HAP-1 (cell line): Measurements from ENCODE around the gene ADAD2.
"Not testable (repeated sequence)": the region's sequence is repeated elsewhere in the genome, so short reads cannot be mapped to it uniquely, and the experiment has no call there.

Source experiments
- DNase-seq, 2 experiments: peaks; one replicate each; pipeline ENCODE4 v3.0.0-alpha.2; 2016 to 2020; ENCODE audit warnings: low spot score in 2 of 2
- H3K27me3 ChIP-seq: fragments of 250-450 bp; sonication (Bioruptor Pico); 2 replicates; pipeline ENCODE4 v1.5.1; 2020; ENCODE audit warnings: low read depth, mild to moderate bottlenecking, moderate library complexity
- H3K36me3 ChIP-seq: fragments of 250-450 bp; sonication (Bioruptor Pico); replicated peaks from 2 replicates; pipeline ENCODE4 v1.5.1; 2020; ENCODE audit warnings: mild to moderate bottlenecking
- H3K4me1 ChIP-seq: fragments of 250-450 bp; sonication (Bioruptor Pico); 2 replicates; pipeline ENCODE4 v1.5.1; 2020; ENCODE audit warnings: mild to moderate bottlenecking
- H3K4me3 ChIP-seq: fragments of 250-450 bp; sonication (Bioruptor Pico); 2 replicates; pipeline ENCODE4 v1.5.1; 2020; ENCODE audit warnings: mild to moderate bottlenecking, moderate library complexity
- H3K9me3 ChIP-seq: fragments of 250-450 bp; sonication (Bioruptor Pico); 2 replicates; pipeline ENCODE4 v1.5.1; 2020; ENCODE audit warnings: mild to moderate bottlenecking, moderate library complexity
- in situ Hi-C: fragments of 300-500 bp; cut with MboI; formaldehyde crosslinking; loops from 3 replicates; pipeline ENCODE4 v1.14.3; 2020; ENCODE audit warnings: low sequenced_read_pairs, inconsistent platforms, mixed read lengths

The ADAD2 gene

DNA sequence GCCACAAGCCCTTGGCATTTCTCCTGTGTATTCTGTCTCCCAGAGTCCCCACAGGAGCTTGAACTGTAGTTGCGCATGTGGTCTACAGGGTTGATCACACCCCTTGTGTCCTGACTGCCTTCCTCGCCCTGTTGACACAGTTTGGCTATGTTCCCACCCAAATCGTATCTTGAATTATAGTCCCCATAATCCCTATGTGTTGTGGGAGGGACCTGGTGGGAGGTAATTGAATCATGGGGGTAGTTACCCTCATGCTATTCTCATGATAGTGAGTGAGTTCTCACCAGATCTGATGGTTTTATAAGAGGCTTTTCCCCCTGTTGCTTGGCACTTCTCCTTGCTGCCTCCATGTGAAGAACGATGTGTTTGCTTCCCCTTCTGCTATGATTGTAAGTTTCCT is 21.2 kb downstream of the ADAD2 start:
- H3K4me3 ChIP-seq, result no peak overlapping the region
- H3K36me3 ChIP-seq, result no peaks in the 10 kb centered on the region
- in situ Hi-C loops, result no loop called here
- H3K27me3 ChIP-seq, result no peaks in the 10 kb centered on the region
- DNase-seq, result no peak
- H3K9me3 ChIP-seq, result no peaks in the 10 kb centered on the region
- H3K4me1 ChIP-seq, result no peaks in the 10 kb centered on the region

DNA sequence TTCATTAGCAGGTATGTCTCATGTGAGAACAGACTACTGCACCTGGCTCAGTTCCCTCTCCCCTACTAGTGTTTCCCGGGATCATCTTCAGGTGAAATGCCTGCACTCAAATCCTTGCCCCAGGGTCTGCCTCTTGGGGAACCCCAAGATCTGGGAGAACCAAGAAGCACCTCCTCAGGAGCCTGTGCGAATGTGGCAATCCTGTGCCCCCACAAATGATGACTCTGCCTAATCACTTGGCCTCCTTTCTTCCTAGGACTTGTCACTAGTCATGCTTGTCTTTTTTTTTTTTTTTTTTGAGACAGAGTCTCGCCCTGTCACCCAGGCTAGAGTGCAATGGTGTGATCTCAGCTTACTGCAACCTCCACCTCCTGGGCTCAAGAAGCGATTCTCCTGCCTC is 21.7 kb downstream of the ADAD2 start:
- Histone ChIP-seq H3K27me3 (no peaks in the 10 kb centered on the region), H3K4me3 (no peak overlapping the region), H3K9me3 (no peaks in the 10 kb centered on the region), H3K4me1 (no peaks in the 10 kb centered on the region), H3K36me3 (no peaks in the 10 kb centered on the region)
- DNase-seq, result no peak
- in situ Hi-C loops, result no loop called here

DNA sequence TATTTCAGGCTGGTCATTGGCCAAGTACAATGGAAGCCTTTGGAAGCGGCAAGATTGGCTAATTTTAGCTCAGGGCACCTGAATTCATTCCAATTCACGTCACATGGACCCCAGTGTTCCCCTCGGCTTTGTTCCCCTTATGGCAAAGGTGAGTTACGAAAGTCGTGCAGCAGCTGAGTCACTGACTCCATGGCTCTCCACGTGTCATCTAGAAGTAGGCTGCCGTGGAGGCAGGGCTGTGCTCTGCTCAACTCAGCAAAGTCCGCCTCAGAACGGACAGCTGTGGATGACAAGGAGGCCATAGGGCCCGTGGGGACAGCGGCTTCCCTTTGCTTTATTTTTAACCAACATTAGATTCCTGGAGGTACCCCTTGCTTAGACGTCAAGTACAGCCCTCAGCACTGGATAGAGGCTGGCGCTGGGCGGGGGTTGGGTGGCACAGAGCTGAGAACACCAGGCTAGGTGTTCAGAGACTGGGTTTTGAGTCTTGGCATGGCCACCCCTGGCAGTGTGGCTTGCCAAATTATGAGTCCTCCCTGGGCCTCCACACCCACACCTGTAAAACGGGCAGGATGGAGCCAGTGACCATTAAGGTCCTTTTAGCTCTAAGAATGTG is 23.6 kb downstream of the ADAD2 start:
- Histone ChIP-seq H3K4me3 (no peak overlapping the region), H3K36me3 (no peaks in the 10 kb centered on the region), H3K27me3 (no peaks in the 10 kb centered on the region), H3K4me1 (no peaks in the 10 kb centered on the region), H3K9me3 (no peaks in the 10 kb centered on the region)
- no peak for DNase-seq
- in situ Hi-C loops, result no loop called here

GRCh38 chr16:84215531-84215930 is 24.6 kb downstream of the ADAD2 start:
- no peak overlapping the region for H3K4me3 ChIP-seq
- no peaks in the 10 kb centered on the region for H3K9me3 ChIP-seq
- no peak for DNase-seq
- no peaks in the 10 kb centered on the region for H3K27me3 ChIP-seq
- in situ Hi-C loops, result no loop called here
- H3K4me1 ChIP-seq, result no peaks in the 10 kb centered on the region
- no peaks in the 10 kb centered on the region for H3K36me3 ChIP-seq

DNA sequence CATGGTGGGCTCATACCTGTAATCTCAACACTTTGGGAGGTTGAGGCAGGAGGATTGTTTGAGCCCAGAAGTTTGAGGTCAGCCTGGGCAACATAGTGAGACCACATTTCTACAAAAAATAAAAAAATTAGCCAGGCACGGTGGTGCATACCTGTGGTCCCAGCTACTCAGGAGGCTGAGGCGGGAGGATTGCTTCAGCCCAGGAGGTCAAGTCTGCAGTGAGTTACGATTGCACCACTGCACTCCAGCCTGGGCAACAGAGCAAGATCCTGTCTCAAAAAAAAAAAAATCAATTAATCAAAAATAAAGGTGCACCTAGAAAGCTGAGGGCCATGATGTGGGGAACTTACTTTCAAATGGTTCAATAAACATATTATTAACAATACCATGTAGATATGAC is 25.2 kb downstream of the ADAD2 start:
- H3K9me3 ChIP-seq, H3K36me3 ChIP-seq, H3K4me1 ChIP-seq, in situ Hi-C loops, DNase-seq, H3K27me3 ChIP-seq, H3K4me3 ChIP-seq: not testable (repeated sequence)

DNA sequence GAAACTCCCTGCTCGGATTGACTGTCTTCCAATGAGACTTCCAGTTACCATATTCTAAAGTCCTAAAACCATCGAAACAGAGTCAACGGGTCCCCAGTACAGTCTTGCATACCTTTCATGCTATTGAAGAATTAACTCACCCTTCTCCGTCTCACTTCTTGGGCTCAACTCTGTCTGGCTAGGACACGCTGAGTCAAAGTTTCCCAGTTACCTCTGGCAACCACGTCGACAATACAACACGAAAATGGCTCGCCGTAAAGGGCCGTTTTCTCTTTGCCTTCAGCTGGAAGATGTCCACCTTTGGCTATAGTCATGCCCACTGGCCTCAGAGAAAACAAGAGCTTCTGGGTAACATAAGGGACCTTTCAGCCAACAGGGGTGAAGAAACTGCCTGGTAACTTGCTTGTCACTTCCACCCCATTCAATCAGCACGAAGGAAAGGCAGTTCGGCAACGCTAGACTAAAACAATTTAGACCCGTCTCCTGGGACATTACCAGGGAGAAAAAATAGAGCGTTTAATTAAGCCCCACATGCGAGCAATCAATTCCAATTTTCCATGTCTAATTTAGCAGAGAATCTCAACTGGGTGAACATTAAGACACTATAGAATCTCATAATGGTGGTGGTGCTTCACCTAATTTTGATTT is 27.3 kb downstream of the ADAD2 start:
- Histone ChIP-seq H3K36me3 (no peaks in the 10 kb centered on the region), H3K4me3 (no peak overlapping the region), H3K4me1 (no peaks in the 10 kb centered on the region), H3K9me3 (no peaks in the 10 kb centered on the region), H3K27me3 (no peaks in the 10 kb centered on the region)
- DNase-seq, result no peak
- in situ Hi-C loops, result no loop called here

- H3K9me3 ChIP-seq, result no peaks in the 10 kb centered on the region
- H3K4me1 ChIP-seq, result no peaks in the 10 kb centered on the region
- H3K36me3 ChIP-seq, result no peaks in the 10 kb centered on the region
- H3K4me3 ChIP-seq, result no peak overlapping the region
- in situ Hi-C loops, result no loop called here
- H3K27me3 ChIP-seq, result no peaks in the 10 kb centered on the region
- DNase-seq, result no peak
These were observed 28.0 kb downstream of the ADAD2 start for GRCh38 chr16:84218956-84219355.

DNA sequence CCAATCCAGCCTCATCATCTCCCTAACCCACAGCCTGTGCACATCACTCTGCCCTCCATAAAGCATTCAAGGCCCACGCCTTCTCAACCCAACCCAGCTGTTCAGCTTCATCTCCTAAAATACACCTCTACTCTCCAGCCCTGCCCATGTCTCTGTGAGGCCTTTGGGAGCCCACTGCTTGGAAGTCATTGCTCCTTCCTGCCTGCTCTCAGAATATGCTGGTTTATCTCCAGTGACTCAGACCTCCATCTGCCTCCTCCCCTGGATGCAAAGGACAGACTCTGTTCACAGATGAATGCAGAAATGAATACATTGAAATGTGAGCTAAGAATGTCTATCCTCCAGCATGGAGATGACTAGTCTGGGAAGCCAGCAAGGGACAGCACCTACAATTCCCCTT is 29.9 kb downstream of the ADAD2 start:
- in situ Hi-C loops, result no loop called here
- no peaks in the 10 kb centered on the region for H3K36me3 ChIP-seq
- no peak for DNase-seq
- H3K9me3 ChIP-seq, result no peaks in the 10 kb centered on the region
- H3K4me1 ChIP-seq, result no peaks in the 10 kb centered on the region
- no peaks in the 10 kb centered on the region for H3K27me3 ChIP-seq
- no peak overlapping the region for H3K4me3 ChIP-seq

DNA sequence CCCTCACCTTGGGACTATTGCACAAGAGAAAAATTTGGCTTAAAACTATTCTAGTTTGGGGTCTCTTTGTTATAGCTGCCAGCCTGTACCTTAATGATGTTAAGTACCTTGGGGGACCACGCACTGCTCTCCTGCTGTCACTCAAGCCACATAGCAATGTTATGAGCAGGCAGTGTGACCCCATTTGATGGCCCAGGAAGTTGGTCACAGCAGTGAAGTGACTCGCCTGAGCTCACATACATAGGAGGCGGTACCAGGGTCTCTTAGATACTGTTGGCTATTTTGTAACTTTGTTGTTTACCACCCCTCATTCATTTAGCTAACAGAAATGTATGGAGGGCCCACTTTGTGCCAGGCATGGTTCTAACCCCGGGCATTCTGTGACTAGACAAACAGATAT is 32.5 kb downstream of the ADAD2 start:
- Histone ChIP-seq H3K27me3 (no peaks in the 10 kb centered on the region), H3K9me3 (no peaks in the 10 kb centered on the region), H3K4me3 (no peak overlapping the region), H3K4me1 (no peaks in the 10 kb centered on the region), H3K36me3 (no peaks in the 10 kb centered on the region)
- in situ Hi-C loops, result no loop called here
- no peak for DNase-seq

DNA sequence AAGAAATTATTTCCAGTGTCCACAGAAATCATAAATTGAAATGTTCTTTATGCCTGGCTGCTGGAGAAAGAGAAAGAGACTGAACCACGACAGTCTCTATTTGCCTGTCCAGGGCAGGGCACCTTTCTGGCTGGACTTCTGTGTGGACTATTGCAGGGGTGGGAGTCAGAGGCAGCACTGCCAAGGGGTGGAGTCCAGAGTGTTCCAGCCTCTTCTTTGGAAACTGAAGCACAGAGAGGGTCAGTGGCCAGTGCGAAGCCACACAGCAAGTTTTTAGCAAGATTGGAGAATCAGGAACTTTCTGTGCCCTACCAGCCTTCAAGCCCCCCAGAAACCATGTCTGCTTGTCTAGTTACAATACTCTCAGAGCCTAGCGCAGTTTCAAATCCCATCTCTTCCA is 33.6 kb downstream of the ADAD2 start:
- no peak for DNase-seq
- Histone ChIP-seq H3K27me3 (no peaks in the 10 kb centered on the region), H3K9me3 (no peaks in the 10 kb centered on the region), H3K36me3 (no peaks in the 10 kb centered on the region), H3K4me3 (no peak overlapping the region), H3K4me1 (no peaks in the 10 kb centered on the region)
- in situ Hi-C loops, result no loop called here

- Histone ChIP-seq H3K36me3 (no peaks in the 10 kb centered on the region), H3K4me3 (no peak overlapping the region), H3K4me1 (no peaks in the 10 kb centered on the region), H3K27me3 (no peaks in the 10 kb centered on the region), H3K9me3 (no peaks in the 10 kb centered on the region)
- in situ Hi-C loops, result no loop called here
- DNase-seq, result no peak
These were observed 34.2 kb downstream of the ADAD2 start for GRCh38 chr16:84225126-84225525.

DNA sequence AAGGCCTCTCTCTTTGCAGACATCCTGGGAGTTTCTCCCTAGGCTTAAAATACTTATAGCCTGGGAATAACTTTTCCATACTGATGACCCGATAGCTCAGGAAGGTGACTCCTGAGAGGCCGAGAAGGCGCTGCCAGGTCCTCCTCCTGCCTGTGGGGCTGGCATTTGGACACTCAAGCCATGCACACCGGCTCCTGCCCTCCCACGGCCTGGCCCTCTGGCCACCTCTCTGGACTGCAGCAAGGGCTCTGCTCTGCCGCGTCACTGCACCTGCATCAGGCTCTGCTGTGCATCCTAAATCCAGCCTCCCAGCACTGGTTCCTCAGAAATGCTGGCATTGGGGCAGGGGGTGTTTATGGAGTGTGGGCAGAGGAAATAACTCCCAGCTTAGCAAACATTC is 34.6 kb downstream of the ADAD2 start:
- in situ Hi-C loops, result no loop called here
- Histone ChIP-seq H3K4me3 (no peak overlapping the region), H3K9me3 (no peaks in the 10 kb centered on the region), H3K27me3 (no peaks in the 10 kb centered on the region), H3K4me1 (no peaks in the 10 kb centered on the region), H3K36me3 (no peaks in the 10 kb centered on the region)
- DNase-seq, result no peak

GRCh38 chr16:84226026-84226425 is 35.1 kb downstream of the ADAD2 start:
- Histone ChIP-seq H3K27me3 (no peaks in the 10 kb centered on the region), H3K9me3 (no peaks in the 10 kb centered on the region), H3K36me3 (no peaks in the 10 kb centered on the region), H3K4me1 (no peaks in the 10 kb centered on the region), H3K4me3 (no peak overlapping the region)
- in situ Hi-C loops, result no loop called here
- no peak for DNase-seq

DNA sequence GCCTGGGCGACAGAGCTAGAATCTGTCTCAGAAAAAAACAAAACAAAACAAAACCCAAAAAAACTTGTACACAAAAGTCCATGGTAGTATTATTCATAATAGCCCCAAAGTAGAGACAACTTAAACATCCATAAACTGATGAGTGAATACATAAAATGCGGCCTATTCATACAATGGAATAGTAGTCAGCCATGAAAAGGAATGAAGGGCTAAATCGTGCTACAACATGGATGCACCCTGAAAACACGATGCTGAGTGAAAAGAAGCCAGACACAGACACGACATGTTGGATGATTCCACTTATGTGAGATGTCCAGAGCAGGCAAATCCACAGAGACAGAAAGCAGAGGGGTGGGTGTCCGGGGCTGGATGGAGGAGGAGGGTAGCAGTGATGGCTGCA is 36.6 kb downstream of the ADAD2 start:
- Histone ChIP-seq H3K27me3 (no peaks in the 10 kb centered on the region), H3K36me3 (no peaks in the 10 kb centered on the region), H3K4me3 (no peak overlapping the region), H3K4me1 (no peaks in the 10 kb centered on the region), H3K9me3 (no peaks in the 10 kb centered on the region)
- in situ Hi-C loops, result no loop called here
- DNase-seq, result no peak
